ENCODE measurements around the gene GRHPR.

GRCh38 chr9:37441776-37442370, 19.4 kb downstream of the GRHPR start:
- TF ChIP-seq CTCF (conservative IDR thresholded peaks at IDR 0.05; ENCODE audit: low read length) (no peak), EZH2phosphoT487 (IDR thresholded peaks at IDR 0.05; ENCODE audit: borderline replicate concordance, low read depth, low read length) (no peak)
